GM23248 (cell line): Measurements from ENCODE around the gene RFC5. TPM values are rescaled to one million over a fixed set of nuclear protein-coding genes. Genes with fewer than 3 reads are reported as not detected.

Experiments used
- DNase-seq: peaks from one replicate; pipeline ENCODE4 v3.0.0-alpha.2; 2015
- H2AFZ ChIP-seq: fragments of 200-600 bp; sonication (generic); 2 replicates; pipeline ENCODE4 v1.6.1; 2016; ENCODE audit warnings: antibody characterized with exemption
- H3F3A ChIP-seq: fragments of 200-600 bp; sonication (generic); 2 replicates; pipeline ENCODE4 v1.6.1; 2016; ENCODE audit warnings: mild to moderate bottlenecking, antibody characterized with exemption, mixed run types; ENCODE audit not compliant: insufficient read depth
- H3K27ac ChIP-seq: fragments of 200-600 bp; sonication (generic); 2 replicates; pipeline ENCODE4 v1.5.1; 2016; ENCODE audit warnings: mild to moderate bottlenecking
- H3K27me3 ChIP-seq: fragments of 200-600 bp; sonication (generic); replicated peaks from 2 replicates; pipeline ENCODE4 v1.6.1; 2016; ENCODE audit warnings: mild to moderate bottlenecking; ENCODE audit not compliant: insufficient read depth
- H3K36me3 ChIP-seq: fragments of 200-600 bp; sonication (generic); 2 replicates; pipeline ENCODE4 v1.6.1; 2016; ENCODE audit warnings: low read depth, mild to moderate bottlenecking
- H3K4me1 ChIP-seq: fragments of 200-600 bp; sonication (generic); 2 replicates; pipeline ENCODE4 v1.6.1; 2016; ENCODE audit warnings: mild to moderate bottlenecking; ENCODE audit not compliant: insufficient read depth
- H3K4me2 ChIP-seq: fragments of 200-600 bp; sonication (generic); one replicate; pipeline ENCODE4 v1.6.1; 2016; ENCODE audit warnings: mild to moderate bottlenecking; ENCODE audit not compliant: unreplicated experiment
- H3K4me3 ChIP-seq: fragments of 200-600 bp; sonication (generic); 2 replicates; pipeline ENCODE4 v1.5.1; 2016; ENCODE audit warnings: mild to moderate bottlenecking
- H3K79me2 ChIP-seq: fragments of 200-600 bp; sonication (generic); 2 replicates; pipeline ENCODE4 v1.6.1; 2016; ENCODE audit warnings: mild to moderate bottlenecking; ENCODE audit not compliant: insufficient read depth
- H3K9ac ChIP-seq: fragments of 200-600 bp; sonication (generic); 2 replicates; pipeline ENCODE4 v1.6.1; 2016; ENCODE audit warnings: mild to moderate bottlenecking
- H3K9me2 ChIP-seq: fragments of 200-600 bp; sonication (generic); 2 replicates; pipeline ENCODE4 v1.6.1; 2016; ENCODE audit warnings: mixed run types, mild to moderate bottlenecking, moderate library complexity; ENCODE audit not compliant: insufficient read depth
- H3K9me3 ChIP-seq: fragments of 200-600 bp; sonication (generic); one replicate; pipeline ENCODE4 v1.6.1; 2017; ENCODE audit warnings: low read depth
- H4K20me1 ChIP-seq: fragments of 200-600 bp; sonication (generic); 2 replicates; pipeline ENCODE4 v1.6.0; 2016; ENCODE audit not compliant: insufficient read depth
- EZH2 ChIP-seq: fragments of 200-600 bp; sonication (generic); IDR thresholded peaks from 2 replicates; pipeline ENCODE4 v1.6.1; 2018; ENCODE audit warnings: antibody characterized with exemption, mild to moderate bottlenecking; ENCODE audit not compliant: insufficient read depth, poor library complexity, severe bottlenecking
- EZH2phosphoT487 ChIP-seq: fragments of 200-600 bp; sonication (generic); IDR thresholded peaks from 2 replicates; pipeline ENCODE4 v1.6.1; 2018; ENCODE audit warnings: antibody characterized with exemption, moderate library complexity, mild to moderate bottlenecking, low read depth; ENCODE audit not compliant: insufficient read depth
- WGBS, 2 experiments: methylation state at CpG; one replicate each; pipeline ENCODE4 v1.1.6; 2015 to 2017; ENCODE audit warnings: low lambda C conversion rate in 2 of 2, low coverage in 1 of 2; ENCODE audit errors: missing lambda C conversion rate in 2 of 2; 5-methylcytosine and 5-hydroxymethylcytosine counted together
- in situ Hi-C: fragments of 300-500 bp; cut with MboI; formaldehyde crosslinking; loops from 2 replicates; pipeline ENCODE4 v1.15.0; 2020
- polyA plus RNA-seq: library from polyadenylated mRNA; unstranded; fragments of >200 nt; fragmentation: Nextera tagmentation; extraction: Ambion mirVana; gene quantifications from 2 replicates; pipeline ENCODE4 v1.2.1, GENCODE V29; 2016
- total RNA-seq: library from RNA; depleted of rRNA; stranded (reverse); fragments of >200 nt; shearing (Covaris generic); gene quantifications from 2 replicates; pipeline ENCODE4 v1.2.3, GENCODE V29; 2014

RFC5 gene
- total and polyA plus RNA-seq, 2 experiments from 2014 or later = 15.2 to 21.4 TPM

DNA sequence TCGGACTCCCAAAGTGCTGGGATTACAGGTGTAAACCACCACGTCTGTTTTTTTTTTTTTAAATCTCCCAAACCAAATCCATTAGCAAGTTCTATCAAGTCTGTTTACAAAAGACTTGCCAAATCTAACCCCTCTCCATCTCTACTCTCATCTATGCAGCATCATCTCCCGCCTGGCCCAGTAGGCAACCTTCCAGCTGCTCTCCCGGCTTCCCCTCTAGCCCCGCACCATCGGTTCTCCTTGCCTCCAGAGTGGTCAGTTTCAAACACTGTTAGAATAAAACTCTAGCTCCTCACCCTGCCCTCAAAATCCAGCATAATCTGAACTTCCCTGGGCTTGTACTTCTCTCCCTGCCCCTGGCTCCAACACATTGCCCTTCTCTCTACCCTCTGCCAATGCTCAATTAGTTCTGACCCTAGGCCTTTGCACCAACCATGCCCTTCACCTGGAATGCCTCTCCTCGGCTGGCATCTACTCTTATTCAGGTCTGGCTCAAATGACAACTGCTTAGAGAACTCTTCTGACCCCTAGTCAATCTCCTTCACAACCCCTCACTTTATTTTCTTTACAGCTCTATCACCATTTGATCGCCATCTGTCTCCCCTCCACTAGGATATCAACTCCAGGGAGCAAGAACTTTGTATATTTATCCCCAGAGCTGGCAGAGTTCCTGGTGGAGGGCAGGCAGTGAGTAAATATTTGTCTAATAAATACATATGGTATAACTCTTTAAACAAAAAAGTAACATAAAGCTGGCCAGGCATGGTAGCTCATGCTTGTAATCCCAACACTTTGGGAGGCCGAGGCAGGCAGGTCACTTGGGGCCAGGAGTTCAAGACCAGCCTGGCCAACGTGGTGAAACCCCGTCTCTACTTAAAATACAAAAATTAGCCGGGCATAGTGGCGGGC is 39.6 kb downstream of the RFC5 start:
- WGBS, 2 experiments = 74 to 76% methylated on average over 13 of the region's 13 CpGs
- in situ Hi-C loops = no loop called here
- Histone ChIP-seq H3K4me3 (no peak overlapping the region), H3K36me3 (peaks cover 10% of the 10 kb centered on the region; the same call in 1 of the 2 replicates), H3K27me3 (no peaks in the 10 kb centered on the region), H3K79me2 (peaks cover 85% of the 10 kb centered on the region), H3F3A (peaks cover 61% of the 10 kb centered on the region), H2AFZ (no peak overlapping the region), H4K20me1 (no peaks in the 10 kb centered on the region), H3K4me1 (peaks cover 46% of the 10 kb centered on the region), H3K9ac (no peak overlapping the region), H3K4me2 (no peak overlapping the region), H3K27ac (no peak overlapping the region), H3K9me3 (no peaks in the 10 kb centered on the region), H3K9me2 (no peaks in the 10 kb centered on the region)
- DNase-seq = no peak
- TF ChIP-seq EZH2phosphoT487 (no peak), EZH2 (no peak)

DNA sequence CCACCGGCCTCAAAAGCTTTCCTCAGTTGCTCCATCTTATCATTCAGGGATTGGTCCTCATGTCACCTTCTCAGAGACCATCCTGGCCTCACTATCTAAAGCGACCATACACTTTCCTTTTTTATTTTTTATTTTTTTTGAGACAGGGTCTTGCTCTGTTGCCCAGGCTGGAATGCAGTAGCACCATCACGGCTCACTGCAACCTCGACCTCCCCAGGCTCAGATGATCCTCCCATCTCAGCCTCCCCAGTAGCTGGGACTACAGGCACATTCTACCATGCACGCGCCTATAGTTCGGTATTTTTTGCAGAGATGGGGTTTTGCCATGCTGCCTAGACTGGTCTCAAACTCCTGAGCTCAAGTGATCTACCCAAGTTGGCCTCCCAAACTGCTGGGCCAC is 41.7 kb downstream of the RFC5 start:
- Histone ChIP-seq H3K79me2 (peaks cover 90% of the 10 kb centered on the region), H3K9me2 (no peaks in the 10 kb centered on the region), H3F3A (peaks cover 48% of the 10 kb centered on the region), H3K27ac (no peak overlapping the region), H3K4me1 (peaks cover 33% of the 10 kb centered on the region), H2AFZ (no peak overlapping the region), H3K4me3 (no peak overlapping the region), H3K27me3 (no peaks in the 10 kb centered on the region), H3K4me2 (no peak overlapping the region), H3K36me3 (no peaks in the 10 kb centered on the region; the same call in 1 of the 2 replicates), H3K9ac (0 out of 2 replicates have a peak overlapping the region, but pooled peaks have one; percentile 98), H3K9me3 (no peaks in the 10 kb centered on the region), H4K20me1 (no peaks in the 10 kb centered on the region)
- 85 to 95% methylated on average over 7 of the region's 7 CpGs for WGBS, 2 experiments
- no peak for DNase-seq
- in situ Hi-C loops = no loop called here
- TF ChIP-seq EZH2 = no peak
- TF ChIP-seq EZH2phosphoT487 = no peak

- peak overlapping the region; percentile 98 for H3K9ac ChIP-seq
- H3K36me3 ChIP-seq = no peaks in the 10 kb centered on the region; the same call in 1 of the 2 replicates
- H3K9me2 ChIP-seq = no peaks in the 10 kb centered on the region
- H3K79me2 ChIP-seq = peaks cover 83% of the 10 kb centered on the region
- peak overlapping the region; percentile 92 for H3K27ac ChIP-seq
- peaks cover 32% of the 10 kb centered on the region for H3K4me1 ChIP-seq
- H3K27me3 ChIP-seq = no peaks in the 10 kb centered on the region
- no peaks in the 10 kb centered on the region for H4K20me1 ChIP-seq
- DNase-seq = no peak
- H3K9me3 ChIP-seq = no peaks in the 10 kb centered on the region
- TF ChIP-seq EZH2phosphoT487 = no peak
- TF ChIP-seq EZH2 = no peak
- H3K4me3 ChIP-seq = peak overlapping the region; percentile 84
- H3K4me2 ChIP-seq = peak overlapping the region; percentile 97
- peaks cover 48% of the 10 kb centered on the region for H3F3A ChIP-seq
- in situ Hi-C loops = no loop called here
- WGBS, 2 experiments = 81 to 84% methylated on average over 8 of the region's 8 CpGs
- 0 out of 2 replicates have a peak overlapping the region, but pooled peaks have one; percentile 50 for H2AFZ ChIP-seq
Measured at GRCh38 chr12:118058881-118059280, 42.4 kb downstream of the RFC5 start.

DNA sequence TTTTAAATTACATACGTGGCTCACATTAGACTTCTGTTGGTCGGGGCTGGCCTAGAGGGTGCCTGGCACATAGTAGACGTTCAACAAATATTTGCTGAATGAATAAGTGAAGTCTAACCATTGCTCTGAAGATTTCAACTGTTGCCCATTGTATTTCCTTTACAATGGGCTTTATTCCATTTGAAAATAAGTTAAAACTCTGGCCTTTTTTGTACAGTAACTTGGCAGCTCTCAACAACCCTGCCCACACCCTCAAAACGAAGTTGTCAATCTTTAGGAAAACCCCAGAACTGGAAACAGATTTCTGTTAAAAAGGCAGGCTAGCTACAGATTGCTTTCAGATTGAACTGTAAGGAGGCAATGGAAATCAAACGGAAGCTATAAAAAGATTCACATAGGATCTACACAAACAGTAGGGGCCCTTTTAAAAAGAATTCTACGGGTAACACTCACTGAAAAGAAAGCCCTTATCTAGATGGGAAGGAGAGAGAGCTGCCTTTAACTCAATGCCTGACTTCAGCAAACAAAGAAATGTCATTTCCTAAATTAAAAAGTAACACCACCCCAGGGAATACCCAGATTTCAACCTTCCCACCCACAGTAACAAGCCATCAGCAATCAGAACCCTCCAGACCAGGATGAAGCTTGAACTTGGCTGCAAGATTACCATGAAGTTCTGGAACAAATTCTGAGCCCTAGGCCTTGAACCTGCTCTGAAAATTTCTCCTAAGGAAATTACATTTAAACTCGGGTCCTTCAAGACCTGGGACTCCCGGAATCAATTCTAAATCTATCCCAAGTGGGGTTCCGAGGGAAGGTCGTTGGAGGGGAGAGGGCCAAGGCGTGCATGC is 43.1 kb downstream of the RFC5 start:
- Histone ChIP-seq H3K9me2 (no peaks in the 10 kb centered on the region), H3K9ac (peak overlapping the region; percentile 98), H3K4me2 (peak overlapping the region; percentile 97), H3F3A (peaks cover 49% of the 10 kb centered on the region), H3K27ac (peak overlapping the region; percentile 92), H3K9me3 (no peaks in the 10 kb centered on the region), H3K36me3 (no peaks in the 10 kb centered on the region; the same call in 1 of the 2 replicates), H2AFZ (peak overlapping the region; percentile 50), H3K27me3 (no peaks in the 10 kb centered on the region), H4K20me1 (no peaks in the 10 kb centered on the region), H3K4me3 (peak overlapping the region; percentile 84), H3K4me1 (peaks cover 29% of the 10 kb centered on the region), H3K79me2 (peaks cover 76% of the 10 kb centered on the region)
- TF ChIP-seq EZH2phosphoT487 (no peak), EZH2 (no peak)
- in situ Hi-C loops = no loop called here
- DNase-seq = peak; percentile 88
- 0 to 1% methylated on average over 11 of the region's 11 CpGs for WGBS, 2 experiments
